ENCODE measurements around the gene TRPV2. TPM values are rescaled to one million over a fixed set of nuclear protein-coding genes. Genes with fewer than 3 reads are reported as not detected.
A peak's percentile ranks its signal among the peaks of the same experiment; 100 is the strongest.

TRPV2 gene
- total and polyA plus RNA-seq, 2 experiments from 2014 or later: 1.7 to 3.2 TPM

DNA sequence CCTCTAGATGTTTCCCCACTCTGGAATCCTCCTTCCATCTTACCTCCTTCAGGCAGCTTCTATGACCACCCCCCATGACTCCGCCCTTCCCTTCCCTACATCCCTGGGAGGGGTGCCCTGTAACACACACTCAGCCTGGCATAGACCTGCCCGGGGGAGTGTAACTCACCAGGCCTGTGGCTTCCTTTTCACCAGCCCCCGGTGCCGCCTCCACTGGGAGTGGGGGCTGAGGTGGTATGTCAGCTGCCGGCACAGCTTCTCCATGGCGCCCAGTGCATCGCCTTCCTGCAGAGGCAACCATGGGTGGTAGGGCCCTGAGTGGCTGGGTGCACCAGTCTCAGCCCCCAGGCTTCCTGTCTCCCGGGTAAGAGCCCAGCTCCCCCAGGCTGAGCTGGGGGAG lies 32.3 kb downstream of the TRPV2 start (continued):
- TF ChIP-seq, protein P1, sequence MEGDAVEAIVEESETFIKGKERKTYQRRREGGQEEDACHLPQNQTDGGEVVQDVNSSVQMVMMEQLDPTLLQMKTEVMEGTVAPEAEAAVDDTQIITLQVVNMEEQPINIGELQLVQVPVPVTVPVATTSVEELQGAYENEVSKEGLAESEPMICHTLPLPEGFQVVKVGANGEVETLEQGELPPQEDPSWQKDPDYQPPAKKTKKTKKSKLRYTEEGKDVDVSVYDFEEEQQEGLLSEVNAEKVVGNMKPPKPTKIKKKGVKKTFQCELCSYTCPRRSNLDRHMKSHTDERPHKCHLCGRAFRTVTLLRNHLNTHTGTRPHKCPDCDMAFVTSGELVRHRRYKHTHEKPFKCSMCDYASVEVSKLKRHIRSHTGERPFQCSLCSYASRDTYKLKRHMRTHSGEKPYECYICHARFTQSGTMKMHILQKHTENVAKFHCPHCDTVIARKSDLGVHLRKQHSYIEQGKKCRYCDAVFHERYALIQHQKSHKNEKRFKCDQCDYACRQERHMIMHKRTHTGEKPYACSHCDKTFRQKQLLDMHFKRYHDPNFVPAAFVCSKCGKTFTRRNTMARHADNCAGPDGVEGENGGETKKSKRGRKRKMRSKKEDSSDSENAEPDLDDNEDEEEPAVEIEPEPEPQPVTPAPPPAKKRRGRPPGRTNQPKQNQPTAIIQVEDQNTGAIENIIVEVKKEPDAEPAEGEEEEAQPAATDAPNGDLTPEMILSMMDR (conservative IDR thresholded peaks at IDR 0.05; ENCODE audit: low read depth in 2 of 2): no peak
- TF ChIP-seq JUNB (IDR thresholded peaks at IDR 0.05; ENCODE audit: unreplicated experiment) (no peak), POLR2AphosphoS5 (IDR thresholded peaks at IDR 0.05; ENCODE audit: low read depth) (no peak), STAT1 (IDR thresholded peaks at IDR 0.05; ENCODE audit: unreplicated experiment) (no peak), CREB1 (CRISPR knock-in tag; IDR thresholded peaks at IDR 0.05; ENCODE audit: low read depth) (no peak)

DNA sequence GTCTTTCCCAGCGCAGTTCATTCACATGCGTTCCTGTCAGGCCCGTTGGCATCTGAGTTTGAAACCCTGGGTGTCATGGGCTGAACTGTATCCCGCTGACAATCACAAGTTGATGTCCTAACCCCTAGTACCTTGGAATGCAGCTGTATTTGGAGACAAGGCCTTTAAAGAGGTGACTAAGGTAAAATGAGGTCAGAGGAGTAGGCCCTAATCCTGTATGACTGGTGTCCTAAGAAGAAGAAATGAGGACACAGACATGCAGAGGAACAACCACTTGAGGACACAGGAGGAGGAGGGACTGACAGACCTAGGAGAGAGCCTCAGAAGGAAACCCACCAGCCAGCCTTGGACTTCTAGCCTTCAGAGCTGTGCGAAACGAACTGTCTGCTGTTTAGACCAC lies 33.1 kb downstream of the TRPV2 start:
- no peak overlapping the region for H3K4me3 ChIP-seq
- peaks cover 5% of the 10 kb centered on the region for H3K4me1 ChIP-seq (ENCODE audit: insufficient read depth)
- H3K27me3 Mint-ChIP-seq (ENCODE audit: insufficient read depth, low read depth, poor library complexity): peaks cover 35% of the 10 kb centered on the region
- H3K27ac Mint-ChIP-seq: no peak overlapping the region
- H3K4me3 Mint-ChIP-seq: no peak overlapping the region
- TF ChIP-seq STAT1 (IDR thresholded peaks at IDR 0.05; ENCODE audit: unreplicated experiment) (no peak), NANOG (IDR thresholded peaks at IDR 0.05; ENCODE audit: borderline replicate concordance) (no peak), EZH2phosphoT487 (IDR thresholded peaks at IDR 0.05; ENCODE audit: unreplicated experiment) (no peak), ZNF331 (CRISPR knock-in tag; IDR thresholded peaks at IDR 0.05; ENCODE audit: low read depth) (no peak), POLR2AphosphoS5 (IDR thresholded peaks at IDR 0.05; ENCODE audit: low read depth) (no peak), EZH2 (IDR thresholded peaks at IDR 0.05; ENCODE audit: low read depth, unreplicated experiment) (no peak)
- TF ChIP-seq, protein P2, sequence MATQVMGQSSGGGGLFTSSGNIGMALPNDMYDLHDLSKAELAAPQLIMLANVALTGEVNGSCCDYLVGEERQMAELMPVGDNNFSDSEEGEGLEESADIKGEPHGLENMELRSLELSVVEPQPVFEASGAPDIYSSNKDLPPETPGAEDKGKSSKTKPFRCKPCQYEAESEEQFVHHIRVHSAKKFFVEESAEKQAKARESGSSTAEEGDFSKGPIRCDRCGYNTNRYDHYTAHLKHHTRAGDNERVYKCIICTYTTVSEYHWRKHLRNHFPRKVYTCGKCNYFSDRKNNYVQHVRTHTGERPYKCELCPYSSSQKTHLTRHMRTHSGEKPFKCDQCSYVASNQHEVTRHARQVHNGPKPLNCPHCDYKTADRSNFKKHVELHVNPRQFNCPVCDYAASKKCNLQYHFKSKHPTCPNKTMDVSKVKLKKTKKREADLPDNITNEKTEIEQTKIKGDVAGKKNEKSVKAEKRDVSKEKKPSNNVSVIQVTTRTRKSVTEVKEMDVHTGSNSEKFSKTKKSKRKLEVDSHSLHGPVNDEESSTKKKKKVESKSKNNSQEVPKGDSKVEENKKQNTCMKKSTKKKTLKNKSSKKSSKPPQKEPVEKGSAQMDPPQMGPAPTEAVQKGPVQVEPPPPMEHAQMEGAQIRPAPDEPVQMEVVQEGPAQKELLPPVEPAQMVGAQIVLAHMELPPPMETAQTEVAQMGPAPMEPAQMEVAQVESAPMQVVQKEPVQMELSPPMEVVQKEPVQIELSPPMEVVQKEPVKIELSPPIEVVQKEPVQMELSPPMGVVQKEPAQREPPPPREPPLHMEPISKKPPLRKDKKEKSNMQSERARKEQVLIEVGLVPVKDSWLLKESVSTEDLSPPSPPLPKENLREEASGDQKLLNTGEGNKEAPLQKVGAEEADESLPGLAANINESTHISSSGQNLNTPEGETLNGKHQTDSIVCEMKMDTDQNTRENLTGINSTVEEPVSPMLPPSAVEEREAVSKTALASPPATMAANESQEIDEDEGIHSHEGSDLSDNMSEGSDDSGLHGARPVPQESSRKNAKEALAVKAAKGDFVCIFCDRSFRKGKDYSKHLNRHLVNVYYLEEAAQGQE (IDR thresholded peaks at IDR 0.05; ENCODE audit: unreplicated experiment): no peak
- H3K9me3 Mint-ChIP-seq: peaks cover 3% of the 10 kb centered on the region; the same call in 2 of the 3 replicates
- no peak overlapping the region for H3K4me2 ChIP-seq
- H3K27me3 ChIP-seq (ENCODE audit: insufficient read depth): no peaks in the 10 kb centered on the region
- peaks cover 32% of the 10 kb centered on the region for H3F3A ChIP-seq (replicated peaks; ENCODE audit: low read depth)
- H3K27ac ChIP-seq (ENCODE audit: low read depth): peak overlapping the region; percentile 55; the same call in 1 of the 2 replicates
- H3K36me3 ChIP-seq (ENCODE audit: insufficient read depth): no peaks in the 10 kb centered on the region; the same call in 1 of the 2 replicates
- peaks cover 23% of the 10 kb centered on the region for H4K20me1 ChIP-seq (replicated peaks; ENCODE audit: insufficient read depth)
- no peaks in the 10 kb centered on the region for H3K79me2 ChIP-seq (replicated peaks; ENCODE audit: insufficient read depth)
- no peak for DNase-seq (ENCODE audit: low spot score)
- H3K36me3 Mint-ChIP-seq (ENCODE audit: low read depth): peaks cover 45% of the 10 kb centered on the region
- no peak overlapping the region for H2AFZ ChIP-seq
- ATAC-seq: no peak
- no peaks in the 10 kb centered on the region for H3K9me2 ChIP-seq (ENCODE audit: insufficient read depth)
- H3K4me1 Mint-ChIP-seq: peaks cover 17% of the 10 kb centered on the region; the same call in 2 of the 3 replicates

All from GM23338 (cell line).